GM21526 (cell line): ENCODE results near the gene THUMPD3.
A peak's percentile ranks its signal among the peaks of the same experiment; 100 is the strongest.

Source experiments
- ATAC-seq: cut with Tn5 transposase; IDR thresholded peaks from one replicate; pipeline ENCODE4 v1.9.1; 2021; ENCODE audit warnings: moderate library complexity; ENCODE audit not compliant: unreplicated experiment, low FRiP score

The THUMPD3 gene

DNA sequence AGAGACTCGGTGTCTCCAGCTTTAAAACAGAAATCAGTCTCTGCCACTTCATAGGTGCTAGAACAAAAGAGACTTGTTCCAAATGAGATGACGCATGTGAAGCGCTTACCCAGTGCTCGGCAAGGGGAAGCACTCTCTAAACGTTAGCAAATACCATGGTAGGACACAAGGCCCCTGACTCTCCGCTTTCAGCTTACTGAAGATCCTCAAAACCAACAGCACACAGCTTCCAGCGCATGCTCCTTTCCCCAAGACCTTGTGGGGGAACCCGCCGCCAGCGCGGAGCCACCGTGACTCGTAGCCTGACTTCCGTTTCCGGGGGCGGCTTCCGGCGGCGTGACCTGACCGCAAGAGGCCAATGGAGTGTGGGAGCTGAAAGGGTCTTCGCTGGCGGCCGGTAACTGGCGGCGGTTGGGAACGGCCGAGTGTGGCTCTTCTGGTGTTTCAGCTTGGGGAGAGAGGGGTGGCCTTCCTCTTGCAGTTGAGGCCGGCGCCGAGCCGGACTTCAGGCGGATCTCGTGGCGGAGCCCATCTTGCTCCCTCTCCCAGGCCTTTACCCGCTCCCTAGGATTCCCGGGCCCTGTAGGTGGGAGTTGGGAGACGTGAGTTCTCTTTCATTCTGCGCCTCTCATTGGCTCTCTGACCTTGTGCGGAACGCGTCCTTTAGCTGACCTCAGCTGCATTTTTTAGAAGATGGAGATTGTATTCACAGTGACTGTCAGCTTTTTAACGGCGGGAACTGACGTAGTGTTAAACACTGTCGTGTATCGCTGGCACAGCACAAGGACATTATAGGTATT is at the start of gene THUMPD3:
Gene THUMPD3, plus strand, starts transcription at position 324 of the 800 bp plus-strand sequence. CDS start 2,015 bp downstream, outside the sequence.
- ATAC-seq: peak; percentile 95

DNA sequence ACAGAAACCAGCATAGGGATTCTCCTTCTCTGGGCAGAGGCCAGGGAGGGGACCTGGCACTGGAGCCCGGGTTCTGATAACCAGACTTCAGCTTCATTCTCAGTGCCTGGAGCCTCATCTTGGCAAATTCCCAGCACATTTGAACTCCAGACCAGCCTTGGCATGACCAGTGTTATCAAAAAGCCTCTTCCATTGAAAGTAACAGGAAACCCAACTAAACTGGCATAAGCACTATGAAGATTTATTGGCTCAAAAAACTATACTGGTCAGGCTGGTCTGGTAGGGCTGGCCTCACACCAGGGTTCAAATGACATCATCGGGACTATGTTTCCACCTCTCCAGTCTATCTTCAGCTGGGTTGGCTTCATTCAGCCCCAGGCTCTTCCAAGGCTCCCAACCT is 48.1 kb upstream of the THUMPD3 start:
- no peak for ATAC-seq

- ATAC-seq: no peak
Measured at GRCh38 chr3:9316881-9317361, 45.9 kb upstream of the THUMPD3 start.

- no peak for ATAC-seq
Measured at GRCh38 chr3:9322780-9323179, 40.1 kb upstream of the THUMPD3 start.

DNA sequence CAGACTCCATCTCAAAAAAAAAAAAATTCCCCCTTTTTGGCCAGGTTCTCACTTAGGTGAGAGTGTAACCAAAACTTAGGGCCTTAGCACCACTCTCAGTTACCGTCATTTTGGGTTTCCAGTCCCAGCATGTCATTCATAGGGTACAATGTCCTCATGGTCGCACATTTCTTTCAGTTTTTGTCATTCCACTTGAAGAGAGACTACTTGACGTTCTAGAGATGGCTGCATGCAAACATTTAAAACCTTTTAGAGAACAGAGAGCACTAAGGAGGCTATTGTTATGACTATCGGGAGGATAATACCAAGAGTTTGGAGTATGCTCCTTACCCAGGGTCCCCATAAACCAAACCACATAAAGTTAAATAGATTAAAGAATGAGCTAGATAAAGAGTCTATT is 37.9 kb upstream of the THUMPD3 start:
- no peak for ATAC-seq

GRCh38 chr3:9327578-9327977 is 35.3 kb upstream of the THUMPD3 start:
- no peak for ATAC-seq

- ATAC-seq: no peak
Measured at GRCh38 chr3:9330166-9330703, 32.6 kb upstream of the THUMPD3 start.

GRCh38 chr3:9331171-9331570 is 31.7 kb upstream of the THUMPD3 start:
- ATAC-seq: no peak

- no peak for ATAC-seq
Measured at GRCh38 chr3:9332250-9333030, 30.4 kb upstream of the THUMPD3 start.

GRCh38 chr3:9339761-9340471 is 22.9 kb upstream of the THUMPD3 start:
- no peak for ATAC-seq

DNA sequence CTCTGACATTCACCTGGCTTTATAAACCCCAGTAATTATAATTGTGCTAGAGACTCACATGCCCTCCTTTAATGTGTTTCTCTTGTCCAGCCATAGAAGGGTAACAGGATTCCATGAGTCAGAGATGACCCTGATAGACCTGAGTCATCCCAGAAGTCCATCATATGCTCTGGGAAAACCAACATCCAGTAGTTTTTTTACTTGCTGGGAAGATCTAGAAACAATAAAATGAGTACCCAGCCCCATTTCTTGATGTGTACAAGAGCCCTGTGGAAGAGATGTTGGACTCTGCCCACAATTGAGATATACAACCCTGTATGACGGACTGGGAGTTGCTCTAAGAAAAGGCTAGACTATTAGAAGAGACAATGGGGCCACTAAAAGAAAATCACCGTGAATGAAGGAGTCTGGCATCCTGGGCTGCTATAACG is 22.4 kb upstream of the THUMPD3 start:
- no peak for ATAC-seq

- ATAC-seq: no peak
Measured at GRCh38 chr3:9342696-9343095, 20.2 kb upstream of the THUMPD3 start.

DNA sequence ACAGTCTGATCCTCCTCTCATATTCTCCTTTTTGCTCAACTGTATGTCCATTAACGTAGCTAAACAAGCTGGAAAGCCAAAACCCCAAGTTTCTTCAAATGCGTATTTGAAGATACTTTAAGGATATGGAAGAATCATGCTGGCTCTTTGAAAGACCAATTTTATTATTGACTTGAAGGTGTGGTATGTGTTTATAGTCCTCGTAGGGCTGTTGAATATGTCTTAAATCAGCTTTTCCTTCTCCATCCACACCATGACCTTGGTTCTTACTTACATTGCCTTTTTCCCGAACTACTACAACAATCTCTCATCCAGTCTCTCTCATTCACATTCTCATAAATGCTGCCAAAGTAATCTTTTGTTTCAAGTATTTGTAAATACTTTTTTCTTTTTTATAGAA is 19.7 kb upstream of the THUMPD3 start:
- no peak for ATAC-seq

DNA sequence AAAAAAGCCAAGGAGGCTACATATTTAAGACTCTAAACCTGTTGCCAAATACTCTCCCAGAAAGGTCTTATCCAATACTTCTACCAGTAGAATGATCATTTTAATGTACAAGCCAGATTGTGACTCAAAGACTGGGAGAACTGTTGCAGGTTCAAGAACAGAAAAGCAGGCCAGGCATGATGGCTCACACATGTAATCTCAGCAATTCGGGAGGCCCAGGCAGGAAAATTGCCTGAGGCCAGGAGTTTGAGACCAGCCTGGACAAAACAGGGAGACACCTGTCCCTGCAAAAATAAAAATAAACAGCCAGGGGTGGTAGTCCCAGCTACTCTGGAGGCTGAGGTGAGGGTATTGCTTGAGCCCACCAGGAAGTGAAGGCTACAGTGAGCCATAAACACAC is 17.8 kb upstream of the THUMPD3 start:
- no peak for ATAC-seq

DNA sequence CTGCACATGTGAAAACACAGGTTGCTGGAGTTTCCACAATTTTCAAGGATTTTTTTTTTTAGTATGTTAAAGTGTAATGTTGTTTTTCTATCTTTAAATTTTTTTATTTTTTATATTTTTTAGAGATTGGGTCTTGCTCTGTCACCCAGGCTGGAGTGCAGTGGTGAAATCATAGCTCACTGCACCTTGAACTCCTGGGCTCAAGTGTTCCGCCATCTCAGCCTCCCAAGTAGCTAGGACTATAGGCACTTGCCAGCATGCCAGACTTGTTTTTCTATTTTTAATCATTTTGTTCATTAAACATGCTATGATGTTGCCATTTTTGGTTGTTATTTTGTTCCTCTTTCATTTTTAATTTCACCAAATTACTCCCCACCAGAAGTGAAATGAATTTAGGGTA is 16.7 kb upstream of the THUMPD3 start:
- no peak for ATAC-seq

DNA sequence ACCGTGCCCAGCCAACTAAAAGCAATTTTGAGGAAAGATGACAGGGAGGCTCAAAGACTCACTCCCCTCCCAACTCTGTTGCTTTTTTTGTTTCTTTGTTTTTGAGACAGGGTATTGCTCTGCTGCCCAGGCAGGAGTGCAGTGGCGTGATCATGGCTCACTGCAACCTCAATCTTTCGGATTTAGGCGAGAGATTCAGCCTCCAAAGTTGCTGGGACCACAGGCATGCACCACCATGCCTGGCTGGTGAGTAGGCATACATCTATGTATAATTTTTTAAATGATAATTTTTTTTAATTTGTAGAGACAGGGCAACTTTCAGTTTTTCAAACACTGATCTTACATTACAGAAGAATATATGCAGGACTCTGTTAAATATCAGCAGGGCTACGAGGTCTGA is 15.8 kb upstream of the THUMPD3 start:
- no peak for ATAC-seq

DNA sequence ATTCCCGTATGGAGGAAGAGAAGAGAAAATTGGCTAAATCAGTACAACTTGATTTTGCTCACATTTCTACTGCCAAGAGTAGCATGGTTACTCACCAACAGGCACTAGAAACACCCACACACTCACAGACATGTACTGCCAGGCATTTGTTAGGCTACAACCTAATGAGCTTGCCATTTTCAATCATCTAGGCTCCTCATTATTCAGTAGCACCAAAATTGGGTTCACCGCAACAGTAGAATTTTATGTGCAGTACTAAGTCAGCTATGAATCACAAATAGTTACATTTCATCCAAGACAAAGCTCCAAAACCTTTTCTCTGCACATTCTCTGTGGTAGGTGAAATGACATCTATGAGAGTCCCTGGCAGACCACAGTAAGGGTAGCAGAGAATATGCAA is 15.0 kb upstream of the THUMPD3 start:
- no peak for ATAC-seq

- no peak for ATAC-seq
Measured at GRCh38 chr3:9349321-9350117, 13.3 kb upstream of the THUMPD3 start.

DNA sequence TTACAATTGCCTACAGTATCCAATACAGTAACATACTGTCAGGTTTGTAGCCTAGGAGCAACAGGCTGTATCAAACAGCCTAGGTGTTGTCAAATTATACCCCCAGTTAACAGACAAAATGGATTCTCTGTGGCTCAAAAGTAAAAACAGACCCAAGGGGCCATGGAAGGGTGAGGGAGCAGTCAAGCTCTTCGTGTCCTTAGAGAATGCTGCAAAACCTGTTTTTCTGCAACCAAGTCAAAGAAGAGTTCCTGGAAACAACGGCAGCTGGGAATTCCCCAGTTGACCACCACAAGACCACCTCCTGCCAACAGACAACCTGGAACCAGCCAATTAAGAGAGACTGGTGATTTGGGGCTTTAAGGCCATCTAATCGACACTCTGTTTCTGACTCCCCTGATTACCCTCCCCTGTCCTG is 11.1 kb upstream of the THUMPD3 start:
- ATAC-seq: no peak
